Measurements from ENCODE around the gene KCNMB2.

DNA sequence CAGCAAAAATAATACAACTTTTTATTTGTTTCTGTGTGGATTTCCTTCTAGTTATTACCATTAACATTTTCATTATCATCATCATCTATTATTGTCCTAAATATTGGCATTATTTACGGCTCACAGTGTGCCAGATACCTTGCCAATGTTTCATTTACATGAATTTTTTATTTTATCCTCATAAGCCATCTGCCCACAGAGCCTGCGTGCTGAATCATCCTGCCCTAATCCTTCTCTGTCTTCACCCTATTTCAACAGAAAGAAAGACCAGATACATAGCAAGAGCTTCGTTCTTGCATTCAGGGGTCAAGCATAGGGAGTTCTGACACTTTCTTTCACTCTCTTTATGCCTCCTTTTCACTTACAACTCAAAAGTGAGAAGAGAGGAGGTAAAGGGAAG is 82.0 kb downstream of the KCNMB2 start:
- TF ChIP-seq CTCF (IDR thresholded peaks at IDR 0.05) (no peak), ZFX (IDR thresholded peaks at IDR 0.05; ENCODE audit: borderline replicate concordance) (no peak)

Measured in 22Rv1 (cell line).